HG03378 (cell line): ENCODE results near the gene ADAMTS12.
"Not testable (repeated sequence)": the region's sequence is repeated elsewhere in the genome, so short reads cannot be mapped to it uniquely, and the experiment has no call there.

Experiments used
- ATAC-seq: cut with Tn5 transposase; IDR thresholded peaks from one replicate; pipeline ENCODE4 v1.9.1; 2021; ENCODE audit warnings: mild to moderate bottlenecking, moderate library complexity; ENCODE audit not compliant: unreplicated experiment

ADAMTS12 gene

DNA sequence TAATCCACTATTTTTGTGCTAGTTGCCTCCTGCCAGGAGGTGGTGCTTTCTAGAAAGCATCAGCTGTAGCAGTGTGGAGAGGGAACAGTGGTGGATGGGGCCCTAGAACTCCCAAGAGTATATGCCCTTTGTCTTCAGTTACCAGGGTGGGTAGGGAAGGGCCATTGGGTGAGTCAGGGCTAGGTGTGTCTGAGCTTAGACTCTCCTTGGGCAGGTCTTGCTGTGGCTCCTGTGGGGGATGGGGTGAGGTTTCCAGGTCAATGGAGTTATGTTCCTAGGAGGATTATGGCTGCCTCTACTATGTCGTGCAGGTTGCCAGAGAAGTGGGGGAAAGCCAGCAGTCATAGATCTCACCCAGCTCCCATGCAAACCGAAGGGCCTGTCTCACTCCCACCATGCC, 11.3 kb upstream of the ADAMTS12 start:
- ATAC-seq, result no peak

DNA sequence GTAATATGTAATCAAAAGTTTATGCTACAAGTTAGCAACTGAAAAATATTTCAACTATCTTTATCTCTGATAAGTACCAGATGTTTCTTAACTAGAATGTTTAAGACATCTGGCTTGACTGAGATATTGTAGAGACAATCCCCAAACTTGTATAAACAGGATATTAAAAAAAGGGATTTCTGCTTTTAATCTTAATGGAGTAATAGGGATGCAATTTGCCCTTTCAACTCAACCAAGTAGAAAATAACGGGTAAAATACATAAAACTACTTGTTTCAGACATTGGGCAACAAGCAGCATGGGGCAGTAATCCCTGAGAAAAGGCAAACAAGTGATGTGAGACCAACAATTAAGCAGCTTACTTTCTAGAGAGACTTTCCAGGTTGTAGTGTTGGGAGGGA, 9.4 kb upstream of the ADAMTS12 start:
- no peak for ATAC-seq

- ATAC-seq, result no peak
These were observed 2.8 kb upstream of the ADAMTS12 start for GRCh38 chr5:33894566-33894965.

DNA sequence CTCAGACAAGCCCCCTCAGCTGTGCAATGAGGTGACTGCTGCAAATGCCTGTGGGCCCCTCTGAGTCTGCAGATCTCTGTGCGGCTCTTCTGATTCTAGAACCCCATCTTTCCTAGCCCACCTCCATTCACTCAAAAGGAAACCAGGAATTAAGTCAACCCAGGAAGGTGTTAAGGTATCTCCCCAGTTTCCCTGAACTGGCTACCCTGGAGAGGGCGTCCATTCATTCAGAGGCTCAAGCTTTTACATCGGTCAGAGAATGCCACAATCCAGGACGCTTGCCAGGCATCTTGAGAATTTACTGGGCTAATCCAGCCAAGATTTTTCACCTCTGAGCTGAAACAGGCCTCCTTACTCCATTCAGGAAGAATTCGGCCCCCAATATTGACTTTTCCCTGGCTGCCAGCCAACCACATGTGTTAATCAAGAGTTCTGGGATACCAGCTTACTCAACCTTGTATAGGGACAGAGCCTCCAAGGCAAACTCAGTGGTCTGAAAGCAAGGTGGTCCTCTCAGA, 889 bp upstream of the ADAMTS12 start:
- no peak for ATAC-seq

GRCh38 chr5:33891446-33891787, 373 bp downstream of the ADAMTS12 start:
- no peak for ATAC-seq

GRCh38 chr5:33890131-33891032, 1.4 kb downstream of the ADAMTS12 start:
- no peak for ATAC-seq

- ATAC-seq, result no peak
These were observed 3.2 kb downstream of the ADAMTS12 start for GRCh38 chr5:33888587-33888986.

GRCh38 chr5:33887268-33887667, 4.5 kb downstream of the ADAMTS12 start:
- ATAC-seq, result no peak

- no peak for ATAC-seq
These were observed 5.5 kb downstream of the ADAMTS12 start for GRCh38 chr5:33886283-33886682.

GRCh38 chr5:33885679-33886078, 6.1 kb downstream of the ADAMTS12 start:
- ATAC-seq, result no peak

- no peak for ATAC-seq
These were observed 8.3 kb downstream of the ADAMTS12 start for GRCh38 chr5:33883482-33883881.

DNA sequence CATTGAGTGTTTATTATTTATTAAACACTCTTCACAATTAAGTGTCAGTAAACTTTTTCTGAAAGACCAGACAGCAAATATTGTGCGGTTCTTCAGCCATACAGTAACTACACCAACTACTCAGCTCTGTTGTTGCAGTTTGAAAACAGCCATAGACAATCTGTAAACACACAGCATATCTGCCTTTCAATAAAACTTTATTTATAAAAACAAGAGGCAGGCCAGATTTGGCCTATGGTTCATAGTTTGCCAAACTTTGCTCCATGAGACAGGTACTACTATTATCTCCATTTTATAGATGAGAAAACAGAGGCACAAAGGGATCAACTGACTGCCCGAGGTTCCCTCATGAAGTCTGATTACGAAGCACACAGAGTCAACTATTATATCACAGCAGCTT, 11.5 kb downstream of the ADAMTS12 start:
- no peak for ATAC-seq

DNA sequence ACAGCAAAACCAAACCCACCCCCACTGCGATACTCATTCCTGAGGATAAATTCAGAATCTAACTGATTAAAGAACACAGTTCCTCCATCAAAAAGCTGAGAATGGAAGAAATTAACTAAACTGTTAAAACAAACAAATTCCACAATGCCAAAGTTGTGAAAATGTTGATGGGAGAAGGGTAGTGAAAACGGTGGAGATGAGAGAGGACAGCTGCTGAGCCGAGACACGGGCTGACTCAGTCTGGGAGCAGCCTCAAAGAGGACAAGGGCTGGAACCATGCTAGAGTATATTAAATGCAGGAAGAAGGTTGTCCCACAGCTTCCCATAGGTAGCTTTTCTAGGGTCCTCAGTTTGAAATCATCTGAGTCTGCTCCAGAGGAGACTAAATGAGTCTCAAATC, 14.3 kb downstream of the ADAMTS12 start:
- no peak for ATAC-seq

GRCh38 chr5:33867241-33867640, 24.5 kb downstream of the ADAMTS12 start:
- no peak for ATAC-seq

DNA sequence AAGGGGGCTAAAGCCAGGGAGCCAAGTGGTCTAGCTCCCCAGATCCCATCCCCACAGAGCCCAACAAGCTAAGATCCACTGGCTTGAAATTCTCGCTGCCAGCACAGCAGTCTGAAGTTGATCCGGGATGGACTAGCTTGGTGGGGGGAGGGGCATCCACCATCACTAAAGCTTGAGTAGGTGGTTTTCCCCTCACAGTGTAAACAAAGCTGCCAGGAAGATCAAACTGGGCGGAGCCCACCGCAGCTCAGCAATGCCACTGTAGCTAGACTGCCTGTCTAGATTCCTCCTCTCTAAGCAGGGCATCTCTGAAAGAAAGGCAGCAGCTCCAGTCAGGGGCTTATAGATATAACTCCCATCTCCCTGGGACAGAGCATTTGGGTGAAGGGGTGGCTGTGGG, 32.6 kb downstream of the ADAMTS12 start:
- ATAC-seq, result not testable (repeated sequence)

DNA sequence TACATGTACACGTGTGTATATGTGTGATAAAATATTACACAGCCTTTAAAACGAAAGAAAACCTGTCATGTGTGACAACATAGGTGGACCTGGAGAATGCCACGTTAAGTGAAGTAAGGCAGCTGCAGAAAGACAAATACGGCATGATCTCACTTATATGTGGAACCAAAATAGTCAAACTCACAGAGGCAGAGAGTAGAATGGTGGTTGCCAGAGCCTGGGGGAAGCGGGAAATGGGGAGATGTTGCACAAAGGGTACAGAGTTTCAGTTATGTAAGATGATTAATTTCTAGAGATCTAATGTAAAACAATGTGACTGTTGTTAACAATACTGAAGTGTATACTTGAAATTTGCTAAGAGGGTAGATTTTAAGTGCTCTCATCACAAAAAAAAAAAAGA, 34.8 kb downstream of the ADAMTS12 start:
- peak; percentile 73 for ATAC-seq

DNA sequence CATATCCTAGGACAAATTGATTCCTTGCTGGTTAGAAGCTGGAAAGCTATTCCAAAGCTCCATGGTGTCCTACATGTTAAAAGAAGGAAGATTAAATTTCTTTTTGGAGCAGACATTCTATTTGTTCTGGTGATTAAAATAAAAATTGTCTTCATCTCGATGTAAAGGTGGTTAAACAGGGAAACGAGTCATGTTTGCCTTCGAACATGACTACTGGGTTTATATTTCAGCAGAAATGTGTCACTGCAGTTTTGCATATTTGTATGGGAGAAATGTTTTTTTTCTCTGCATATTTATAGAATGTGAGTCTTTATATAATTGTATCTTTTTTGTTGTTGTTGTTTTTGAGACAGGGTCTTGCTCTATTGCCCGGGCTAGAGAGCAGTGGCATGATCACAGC, 36.4 kb downstream of the ADAMTS12 start:
- ATAC-seq, result no peak

DNA sequence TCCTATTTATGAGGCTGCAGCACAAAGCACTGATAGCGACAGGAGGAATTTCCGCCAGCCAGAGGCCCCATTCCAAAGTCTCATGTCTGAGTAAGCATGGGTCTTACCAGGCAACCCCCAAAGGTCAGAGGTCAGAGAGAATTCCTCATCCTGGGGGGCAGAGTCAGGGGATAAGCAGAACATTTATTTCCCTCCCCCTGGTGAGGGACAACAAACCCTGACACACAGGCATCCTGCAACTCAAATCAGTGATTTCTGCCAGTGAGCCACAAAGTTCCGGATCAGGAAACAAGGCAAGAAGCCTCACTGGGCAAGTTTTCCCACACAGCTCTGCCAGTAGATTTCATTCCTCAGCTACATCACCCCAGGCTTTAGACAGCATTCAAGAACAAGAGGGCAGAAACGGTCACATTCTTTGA, 37.0 kb downstream of the ADAMTS12 start:
- no peak for ATAC-seq

DNA sequence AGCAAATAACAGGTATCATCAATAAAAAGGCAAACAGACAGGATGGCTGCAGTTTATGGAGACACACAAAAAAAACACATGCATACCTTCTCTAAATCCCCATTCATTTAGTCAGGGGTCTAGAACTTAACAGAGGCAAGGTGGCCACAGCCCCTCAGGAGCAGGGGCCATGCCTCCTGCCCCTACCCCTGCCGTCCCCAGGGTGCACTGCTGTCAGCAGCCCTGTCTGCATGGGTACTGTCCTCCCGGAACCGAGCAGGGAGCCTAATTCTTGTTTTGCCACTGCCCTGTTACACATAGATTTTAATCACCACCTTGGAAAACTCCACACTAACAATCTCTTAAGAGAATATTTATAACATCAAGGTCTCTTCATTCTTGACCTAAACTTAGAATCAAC, 39.0 kb downstream of the ADAMTS12 start:
- no peak for ATAC-seq

DNA sequence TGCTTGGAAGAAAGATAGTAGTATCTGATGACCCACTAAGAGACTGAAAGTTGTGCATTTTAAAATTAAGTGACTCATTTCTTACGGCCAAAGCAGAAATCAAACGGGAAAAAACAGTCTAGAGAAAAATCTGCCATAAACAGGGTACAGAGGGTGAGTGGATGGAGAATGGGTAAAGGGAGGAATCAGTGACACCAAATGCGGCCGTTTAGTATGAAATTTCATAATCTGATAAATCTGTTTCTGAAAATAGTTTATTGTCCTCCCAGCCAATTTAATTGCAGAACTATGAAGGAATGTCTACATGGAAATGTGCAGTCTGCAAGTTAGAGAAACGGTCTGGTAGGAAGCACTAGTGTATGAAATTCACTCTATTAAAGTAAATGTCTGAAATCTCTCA, 39.5 kb downstream of the ADAMTS12 start:
- no peak for ATAC-seq

GRCh38 chr5:33850100-33850594, 41.6 kb downstream of the ADAMTS12 start:
- ATAC-seq, result peak; percentile 96

- ATAC-seq, result peak; percentile 36
These were observed 43.2 kb downstream of the ADAMTS12 start for GRCh38 chr5:33848554-33848953.

- ATAC-seq, result no peak
These were observed 44.9 kb downstream of the ADAMTS12 start for GRCh38 chr5:33846851-33847250.
